Aorta (tissue), 5 donors: Measurements from ENCODE around the gene CIBAR2. TPM values are rescaled to one million over a fixed set of nuclear protein-coding genes. Genes with fewer than 3 reads are reported as not detected.

ENCODE experiments used
- ATAC-seq: fragments of 200-7000 bp; cut with Tn5 transposase; one replicate; pipeline ENCODE4 v1.9.1; 2022; ENCODE audit warnings: moderate library complexity; ENCODE audit not compliant: low FRiP score
- DNase-seq, 2 donors: peaks; one replicate each; pipeline ENCODE4 v3.0.0-alpha.2; 2020
- H3K27ac ChIP-seq, 2 donors: one replicate each; pipeline ENCODE4 v1.5.1; 2013; ENCODE audit warnings: low read length in 2 of 2, mild to moderate bottlenecking in 2 of 2, moderate library complexity in 2 of 2, control low read depth in 1 of 2, inconsistent platforms in 1 of 2, low read depth in 1 of 2
- H3K27me3 ChIP-seq, 2 donors: one replicate each; pipeline ENCODE4 v1.6.1; 2013; ENCODE audit warnings: control low read depth in 1 of 2, low read length in 1 of 2, mild to moderate bottlenecking in 1 of 2, moderate library complexity in 1 of 2; ENCODE audit not compliant: insufficient read depth in 2 of 2, control insufficient read depth in 1 of 2
- H3K36me3 ChIP-seq, 2 donors: one replicate each; pipeline ENCODE4 v1.6.1; 2013; ENCODE audit warnings: control low read depth in 1 of 2, low read length in 1 of 2, mild to moderate bottlenecking in 1 of 2; ENCODE audit not compliant: insufficient read depth in 2 of 2, control insufficient read depth in 1 of 2
- H3K4me1 ChIP-seq, 2 donors: one replicate each; pipeline ENCODE4 v1.6.1; 2013; ENCODE audit warnings: low read length in 2 of 2, control low read depth in 1 of 2, mild to moderate bottlenecking in 1 of 2, moderate library complexity in 1 of 2; ENCODE audit not compliant: insufficient read depth in 2 of 2, control insufficient read depth in 1 of 2
- H3K4me3 ChIP-seq, 2 donors: one replicate each; pipeline ENCODE4 v1.5.1; 2013; ENCODE audit warnings: low read length in 2 of 2, control low read depth in 1 of 2, mild to moderate bottlenecking in 1 of 2
- H3K9me3 ChIP-seq: one replicate; pipeline ENCODE4 v1.6.1; 2013; ENCODE audit warnings: mild to moderate bottlenecking, low read length; ENCODE audit not compliant: control insufficient read depth
- WGBS, 2 donors: extraction: QIAGEN DNeasy Blood & Tissue Kit; methylation state at CpG; one replicate each; pipeline ENCODE4 v1.1.7; 2013; 5-methylcytosine and 5-hydroxymethylcytosine counted together
- intact Hi-C, 2 donors: fragments of 100-400 bp; cut with DNase I; formaldehyde crosslinking; loops; one replicate each; pipeline versions ENCODE4 v1.14.2 to v1.15.0; 2022
- polyA plus RNA-seq, 2 donors: library from polyadenylated mRNA; stranded (reverse); fragments of 200-250 nt; gene quantifications; one replicate each; pipeline ENCODE4 v1.2.3, GENCODE V29; 2013
- total RNA-seq, 2 donors: library from RNA; stranded (reverse); fragmentation: NEBNext Ultra II Directional; extraction: Animal tissue kit (Norgen Biotek cat#: 25700); gene quantifications; one replicate each; pipeline ENCODE4 v1.2.1, GENCODE V29; 2021
- donor health status: healthy with polysubstance abuse.
- donor health status: Bipolar disorder and iron deficiency.
- donor health status: DM: no; HTN: no; CAD: no.
- donor health status: DM: no; HTN: no; CAD: no.
- donor health status: DM: yes; HTN: yes; CAD: no.

CIBAR2 gene
- total and polyA plus RNA-seq, 4 donors, result 0.57 TPM; not detected in 3

DNA sequence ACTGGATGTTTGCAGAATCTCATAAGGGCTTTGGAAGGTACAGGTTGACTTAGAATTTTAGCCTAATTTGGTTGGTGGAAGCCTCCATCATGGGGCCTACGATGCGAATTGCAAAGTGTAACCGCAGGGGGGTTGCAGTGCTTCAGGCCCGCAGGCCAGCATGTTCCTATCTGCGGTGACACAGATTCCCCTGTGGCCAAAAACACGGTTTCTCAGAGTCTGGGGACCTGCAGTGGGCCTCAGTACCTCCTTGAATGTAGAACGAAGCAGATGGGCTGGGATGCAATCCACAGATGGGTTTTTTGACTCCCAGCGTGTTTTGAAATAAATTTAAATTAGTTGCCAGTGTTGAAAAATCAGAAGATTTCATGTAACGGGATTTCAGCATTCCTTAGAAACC is 49.9 kb downstream of the CIBAR2 start:
- no peaks in the 10 kb centered on the region for H3K9me3 ChIP-seq
- 92 to 95% methylated on average over 9 of the region's 9 CpGs for WGBS, 2 donors

DNA sequence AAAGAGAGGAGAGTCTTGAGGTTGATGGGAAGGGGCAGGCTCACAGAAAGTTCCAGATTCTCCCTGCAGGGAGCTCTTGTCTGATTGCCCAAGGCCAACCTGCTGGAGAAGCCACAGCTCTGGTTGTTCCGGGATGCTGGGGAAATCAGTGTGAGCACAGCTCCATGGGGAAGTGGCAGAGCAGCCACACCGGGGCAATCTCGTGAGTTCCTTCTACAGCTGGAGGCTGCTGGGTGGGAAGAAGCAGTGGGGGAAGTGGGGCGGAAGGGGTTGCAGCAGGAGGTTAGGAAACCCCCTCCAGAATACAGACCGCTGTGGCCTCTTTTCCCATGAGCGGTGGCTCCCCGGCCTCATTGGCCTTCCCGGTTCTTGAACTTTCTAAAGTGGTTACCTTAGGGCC is 50.7 kb downstream of the CIBAR2 start:
- no peak overlapping the region for H3K27ac ChIP-seq
- no peaks in the 10 kb centered on the region for H3K9me3 ChIP-seq
- H3K4me1 ChIP-seq, result no peaks in the 10 kb centered on the region
- WGBS, 2 donors, result 92 to 95% methylated on average over 6 to 8 of the region's 8 CpGs
- H3K36me3 ChIP-seq, result no peaks in the 10 kb centered on the region
- H3K27me3 ChIP-seq, result no peaks in the 10 kb centered on the region
- no peak overlapping the region for H3K4me3 ChIP-seq
- DNase-seq, result peak in 1 of 2 donors; percentile 84
- intact Hi-C loops, result no loop called here
- ATAC-seq, result no peak

More for the DNA sequence above, 49.9 kb downstream of the CIBAR2 start:
- Histone ChIP-seq H3K4me1 (no peaks in the 10 kb centered on the region), H3K36me3 (no peaks in the 10 kb centered on the region), H3K27me3 (no peaks in the 10 kb centered on the region), H3K4me3 (no peak overlapping the region), H3K27ac (no peak overlapping the region)
- ATAC-seq (no peak), DNase-seq (no peak)
- intact Hi-C loops, result no loop called here

DNA sequence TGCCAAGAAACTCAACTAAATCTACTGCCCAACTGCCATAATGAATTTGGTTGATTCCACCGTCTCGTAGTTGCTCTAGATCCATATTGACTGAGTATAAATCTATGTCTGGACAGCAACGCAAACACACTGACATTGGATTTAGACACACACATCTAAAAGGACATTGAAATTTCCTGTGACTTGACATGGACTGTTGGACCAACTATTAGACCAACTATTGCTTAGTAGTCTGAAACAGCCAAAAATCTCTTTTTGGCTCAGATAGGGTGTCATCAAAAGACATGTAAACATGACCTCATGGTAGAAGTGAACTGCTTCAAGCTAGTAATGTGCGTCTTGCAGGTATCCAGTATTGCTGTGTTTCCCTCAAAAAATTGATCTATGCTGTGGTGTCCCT is 53.4 kb downstream of the CIBAR2 start:
- Histone ChIP-seq H3K4me3 (no peak overlapping the region), H3K4me1 (no peaks in the 10 kb centered on the region), H3K27me3 (no peaks in the 10 kb centered on the region), H3K27ac (no peak overlapping the region), H3K9me3 (no peaks in the 10 kb centered on the region), H3K36me3 (no peaks in the 10 kb centered on the region)
- ATAC-seq (no peak), DNase-seq (no peak)
- 75% methylated on average over 4 of the region's 4 CpGs for WGBS, 2 donors
- intact Hi-C loops, result no loop called here

DNA sequence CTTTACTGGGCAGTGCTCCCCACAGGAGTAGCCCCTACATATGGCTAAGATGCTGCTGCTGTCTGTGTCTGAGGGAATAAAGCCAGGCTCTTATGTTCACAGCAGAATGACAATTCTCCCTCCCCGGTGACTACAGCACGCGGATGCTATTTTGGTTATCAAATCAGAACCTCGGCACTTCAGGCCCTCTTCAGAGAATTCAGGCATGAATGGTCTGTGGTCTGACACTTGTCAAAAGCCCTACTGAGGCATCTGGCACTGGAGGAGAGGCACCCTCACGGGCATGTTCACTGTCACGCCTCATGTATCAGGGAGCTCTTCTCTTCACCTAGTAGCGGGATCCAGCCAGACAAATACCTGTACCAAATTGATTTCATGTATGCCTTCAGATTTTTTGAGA is 54.3 kb downstream of the CIBAR2 start:
- no peaks in the 10 kb centered on the region for H3K36me3 ChIP-seq
- intact Hi-C loops, result no loop called here
- ATAC-seq (no peak), DNase-seq (no peak)
- H3K9me3 ChIP-seq, result no peaks in the 10 kb centered on the region
- no peaks in the 10 kb centered on the region for H3K27me3 ChIP-seq
- 94 to 96% methylated on average over 7 of the region's 7 CpGs for WGBS, 2 donors
- no peaks in the 10 kb centered on the region for H3K4me1 ChIP-seq
- H3K4me3 ChIP-seq, result no peak overlapping the region
- no peak overlapping the region for H3K27ac ChIP-seq

DNA sequence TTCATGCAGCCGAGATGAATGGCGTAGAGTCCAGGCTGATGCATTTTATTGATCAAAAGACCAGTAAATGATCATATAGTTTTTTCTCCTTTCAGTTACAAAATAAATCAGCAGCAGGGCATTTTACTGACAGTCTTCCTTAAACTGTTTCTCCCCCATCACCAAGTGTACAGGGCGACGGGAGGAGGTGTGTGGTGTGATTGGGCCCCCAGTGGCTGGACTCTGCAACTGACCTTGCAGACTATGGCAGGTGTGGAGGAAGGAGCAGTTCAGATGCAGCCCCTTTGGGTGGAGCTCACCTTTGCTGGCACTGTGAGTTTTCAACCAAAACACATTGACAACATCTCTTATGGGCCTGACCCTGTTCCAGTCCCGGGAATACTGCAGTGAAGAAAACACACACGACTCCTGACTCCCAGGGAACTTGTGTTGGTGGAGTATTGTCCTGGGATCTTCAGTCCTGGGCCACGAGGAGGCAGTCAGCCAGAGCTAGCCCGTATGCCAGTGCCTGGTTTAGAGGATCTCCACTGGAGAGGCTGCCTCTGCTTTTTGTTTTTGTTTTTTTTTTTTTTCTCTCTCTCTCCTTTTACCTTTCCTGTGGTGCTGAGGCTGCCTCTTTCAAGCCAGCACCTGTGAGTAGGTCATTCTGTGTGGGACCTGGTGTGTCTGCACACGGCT is 54.9 kb downstream of the CIBAR2 start:
- DNase-seq (no peak), ATAC-seq (no peak)
- no peaks in the 10 kb centered on the region for H3K9me3 ChIP-seq
- intact Hi-C loops, result no loop called here
- H3K4me1 ChIP-seq, result no peaks in the 10 kb centered on the region
- H3K27me3 ChIP-seq, result no peaks in the 10 kb centered on the region
- H3K36me3 ChIP-seq, result no peaks in the 10 kb centered on the region
- no peak overlapping the region for H3K27ac ChIP-seq
- 87 to 93% methylated on average over 9 of the region's 9 CpGs for WGBS, 2 donors
- no peak overlapping the region for H3K4me3 ChIP-seq

DNA sequence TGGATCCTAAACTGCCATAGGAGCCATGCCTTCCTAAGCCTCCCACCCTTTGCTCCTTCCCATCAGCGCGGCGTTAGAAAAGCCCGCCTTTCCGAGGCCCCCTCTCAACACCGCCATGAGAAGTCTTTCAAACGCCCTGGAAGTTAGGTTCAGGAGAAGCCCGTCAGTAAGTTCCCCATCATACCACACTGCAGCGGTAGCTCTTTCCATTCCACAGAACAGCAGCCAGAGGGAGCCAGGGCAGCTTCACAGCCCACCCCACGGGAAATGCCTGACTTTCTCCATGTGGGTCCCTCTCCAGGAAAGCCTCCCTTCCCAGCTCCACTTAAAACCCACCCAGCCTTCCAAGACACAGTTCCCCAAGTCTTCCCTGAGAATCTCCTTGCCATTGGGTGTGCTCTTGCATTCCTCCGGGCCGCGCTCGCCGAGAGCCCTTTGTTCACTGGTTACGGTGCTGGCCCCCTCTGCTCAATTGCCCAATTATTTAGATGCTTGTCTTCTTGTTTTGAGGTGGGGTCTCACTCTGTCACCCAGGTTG is 56.0 kb downstream of the CIBAR2 start:
- H3K4me1 ChIP-seq, result no peaks in the 10 kb centered on the region
- 71 to 77% methylated on average over 16 of the region's 16 CpGs for WGBS, 2 donors
- H3K27ac ChIP-seq, result no peak overlapping the region
- H3K4me3 ChIP-seq, result no peak overlapping the region
- H3K36me3 ChIP-seq, result no peaks in the 10 kb centered on the region
- no peaks in the 10 kb centered on the region for H3K27me3 ChIP-seq
- no peak for DNase-seq
- intact Hi-C loops, result no loop called here
- ATAC-seq, result peak; percentile 65
- no peaks in the 10 kb centered on the region for H3K9me3 ChIP-seq

DNA sequence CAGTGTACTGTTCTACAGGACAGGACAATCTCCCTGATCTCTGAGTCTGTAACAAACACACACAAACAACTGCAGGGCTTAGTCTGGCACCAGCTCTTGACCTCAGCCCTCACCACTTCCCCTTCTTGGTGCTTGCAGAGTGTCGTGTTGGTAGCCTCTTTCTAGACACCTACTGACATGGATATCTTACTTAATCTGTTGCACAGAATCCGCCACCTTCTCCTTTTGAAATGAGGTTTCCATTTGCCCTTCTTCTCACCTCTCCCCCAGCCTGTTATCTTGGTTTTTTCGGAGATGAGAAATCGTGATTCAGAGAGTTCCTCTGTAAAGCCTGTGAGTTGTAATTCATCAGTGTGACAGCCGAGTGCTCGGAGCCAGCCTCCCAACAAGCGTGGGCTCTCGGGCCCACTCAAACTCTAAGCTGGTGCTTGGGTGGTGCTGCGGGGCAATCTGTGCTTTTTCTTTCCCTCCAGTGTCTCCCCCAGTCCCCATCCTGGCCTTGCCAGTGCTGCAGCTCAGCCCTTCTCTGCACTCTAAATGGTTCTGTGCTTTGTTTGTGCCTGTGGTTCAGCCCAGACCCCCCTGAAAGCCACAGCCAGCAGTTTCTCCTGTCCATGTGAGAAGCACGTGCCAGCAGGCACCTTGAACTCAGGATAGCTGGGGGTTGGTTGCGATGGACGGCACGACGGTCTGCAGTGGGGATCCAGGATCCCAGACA is 56.6 kb downstream of the CIBAR2 start:
- Histone ChIP-seq H3K4me3 (no peak overlapping the region), H3K9me3 (no peaks in the 10 kb centered on the region), H3K27me3 (no peaks in the 10 kb centered on the region), H3K36me3 (no peaks in the 10 kb centered on the region), H3K4me1 (no peaks in the 10 kb centered on the region), H3K27ac (no peak overlapping the region)
- intact Hi-C loops, result no loop called here
- 44 to 48% methylated on average over 14 of the region's 14 CpGs for WGBS, 2 donors
- ATAC-seq (peak; percentile 80), DNase-seq (peak in 1 of 2 donors; percentile 80)

DNA sequence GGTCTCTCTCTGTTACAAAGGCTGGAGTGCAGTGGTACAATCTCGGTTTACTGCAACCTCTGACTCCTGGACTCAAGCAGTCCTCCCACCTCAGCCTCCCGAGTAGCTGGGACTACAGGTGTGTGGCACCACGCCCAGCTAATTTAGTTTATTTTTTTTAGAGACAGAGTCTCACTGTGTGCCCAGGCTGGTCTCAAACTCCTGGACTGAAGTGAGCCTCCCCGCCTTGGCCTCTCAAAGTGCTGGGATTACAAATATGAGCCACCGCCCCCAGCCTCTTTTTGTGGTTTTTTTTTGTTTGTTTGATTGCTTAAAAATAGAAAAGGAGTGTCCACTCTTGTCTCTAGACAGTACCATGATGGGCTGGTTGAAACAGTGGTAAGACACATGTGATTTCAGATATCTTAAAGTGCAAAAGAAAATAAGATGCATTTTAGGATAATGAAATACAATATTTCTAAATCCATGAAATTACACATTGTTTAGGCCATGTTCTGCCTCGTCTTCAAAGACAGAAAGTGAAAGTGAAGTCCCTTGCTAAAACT is 57.3 kb downstream of the CIBAR2 start:
- Histone ChIP-seq H3K4me1 (no peaks in the 10 kb centered on the region), H3K36me3 (no peaks in the 10 kb centered on the region), H3K4me3 (no peak overlapping the region), H3K9me3 (no peaks in the 10 kb centered on the region), H3K27me3 (no peaks in the 10 kb centered on the region), H3K27ac (no peak overlapping the region)
- 74 to 75% methylated on average over 6 of the region's 6 CpGs for WGBS, 2 donors
- no peak for ATAC-seq
- no peak for DNase-seq
- intact Hi-C loops, result no loop called here
